Measurements from ENCODE around the gene CDK3. TPM values are rescaled to one million over a fixed set of nuclear protein-coding genes. Genes with fewer than 3 reads are reported as not detected.

The CDK3 gene
- total RNA-seq, 1 donor from 2014 or later: 14.1 TPM

- CTCF ChIA-PET: no interaction called here
- intact Hi-C loops (cut with micrococcal nuclease): loop anchor here (10.0 kb wide), 1 partner anchor 366 kb away; the partner anchor contains the start of gene SPHK1
- no peak overlapping the region for H3K27ac Mint-ChIP-seq
- no peak for ATAC-seq (ENCODE audit: low read depth)
- H3K36me3 Mint-ChIP-seq (ENCODE audit: low read depth): no peaks in the 10 kb centered on the region
- TF ChIP-seq CTCF (IDR thresholded peaks at IDR 0.05): no peak
- no peak overlapping the region for H3K4me3 Mint-ChIP-seq
- H3K9me3 Mint-ChIP-seq: no peaks in the 10 kb centered on the region
- peaks cover 5% of the 10 kb centered on the region for H3K4me1 Mint-ChIP-seq
- H3K27me3 Mint-ChIP-seq: no peaks in the 10 kb centered on the region
- no peak for DNase-seq
- POLR2A ChIA-PET: no interaction called here
Observed at GRCh38 chr17:76018340-76018680, 17.7 kb downstream of the CDK3 start.

GRCh38 chr17:76018801-76019200 is 18.1 kb downstream of the CDK3 start:
- ChIA-PET CTCF (interaction anchor here (2.1 kb wide), 1 partner anchor 8 kb away, joined by 6 read pairs; no protein-coding TSS in a partner anchor), POLR2A (no interaction called here)
- TF ChIP-seq CTCF (IDR thresholded peaks at IDR 0.05): no peak
- Mint-ChIP-seq H3K27me3 (no peaks in the 10 kb centered on the region), H3K4me1 (peaks cover 5% of the 10 kb centered on the region), H3K27ac (no peak overlapping the region), H3K36me3 (ENCODE audit: low read depth) (no peaks in the 10 kb centered on the region), H3K9me3 (no peaks in the 10 kb centered on the region), H3K4me3 (no peak overlapping the region)
- intact Hi-C loops (cut with micrococcal nuclease): loop anchor here (10.0 kb wide), 1 partner anchor 366 kb away; the partner anchor contains the start of gene SPHK1
- ATAC-seq (ENCODE audit: low read depth): no peak
- no peak for DNase-seq

GRCh38 chr17:76019833-76020467 is 19.3 kb downstream of the CDK3 start:
- H3K4me3 Mint-ChIP-seq: no peak overlapping the region
- ATAC-seq (ENCODE audit: low read depth): no peak
- POLR2A ChIA-PET: no interaction called here
- intact Hi-C loops (cut with micrococcal nuclease): loop anchor here (10.0 kb wide), 1 partner anchor 365 kb away; the partner anchor contains the start of gene SPHK1
- H3K27me3 Mint-ChIP-seq: no peaks in the 10 kb centered on the region
- H3K36me3 Mint-ChIP-seq (ENCODE audit: low read depth): no peaks in the 10 kb centered on the region
- H3K4me1 Mint-ChIP-seq: no peaks in the 10 kb centered on the region
- no peak for DNase-seq
- no peak for TF ChIP-seq CTCF (IDR thresholded peaks at IDR 0.05)
- no peak overlapping the region for H3K27ac Mint-ChIP-seq
- no peaks in the 10 kb centered on the region for H3K9me3 Mint-ChIP-seq
- CTCF ChIA-PET: interaction anchor here (0.7 to 2.1 kb wide), 4 partner anchors 9 to 260 kb away, joined by 3 to 6 read pairs (median 4); no protein-coding TSS in a partner anchor

GRCh38 chr17:76022285-76022684 is 21.6 kb downstream of the CDK3 start:
- TF ChIP-seq CTCF (IDR thresholded peaks at IDR 0.05): no peak
- ChIA-PET CTCF (no interaction called here), POLR2A (no interaction called here)

GRCh38 chr17:76022973-76023899 is 22.6 kb downstream of the CDK3 start:
- CTCF ChIA-PET: no interaction called here
- H3K4me1 Mint-ChIP-seq: no peaks in the 10 kb centered on the region
- H3K27me3 Mint-ChIP-seq: no peaks in the 10 kb centered on the region
- POLR2A ChIA-PET: no interaction called here
- no peaks in the 10 kb centered on the region for H3K9me3 Mint-ChIP-seq
- DNase-seq (no peak), ATAC-seq (ENCODE audit: low read depth) (no peak)
- no peak overlapping the region for H3K27ac Mint-ChIP-seq
- H3K36me3 Mint-ChIP-seq (ENCODE audit: low read depth): no peaks in the 10 kb centered on the region
- TF ChIP-seq CTCF (IDR thresholded peaks at IDR 0.05): no peak
- intact Hi-C loops (cut with micrococcal nuclease): no loop called here
- no peak overlapping the region for H3K4me3 Mint-ChIP-seq

More at GRCh38 chr17:76022285-76022684, 21.6 kb downstream of the CDK3 start:
- DNase-seq: no peak
- H3K36me3 Mint-ChIP-seq (ENCODE audit: low read depth): no peaks in the 10 kb centered on the region
- H3K4me1 Mint-ChIP-seq: no peaks in the 10 kb centered on the region
- no peaks in the 10 kb centered on the region for H3K27me3 Mint-ChIP-seq
- no peak for ATAC-seq (ENCODE audit: low read depth)
- no peak overlapping the region for H3K27ac Mint-ChIP-seq
- no peaks in the 10 kb centered on the region for H3K9me3 Mint-ChIP-seq
- H3K4me3 Mint-ChIP-seq: no peak overlapping the region
- intact Hi-C loops (cut with micrococcal nuclease): no loop called here

All from activated B cell treated with CpG ODN at 0.5 μM for 24 hours (primary cell).